Pancreas (tissue), 10 donors: ENCODE results near the gene CAPN14. TPM values are rescaled to one million over a fixed set of nuclear protein-coding genes. Genes with fewer than 3 reads are reported as not detected.

ENCODE experiments used
- ATAC-seq, 4 donors: fragments of 200-7000 bp; cut with Tn5 transposase; one replicate each; pipeline versions ENCODE4 v1.8.0 to v1.9.1; 2020; ENCODE audit warnings: mild to moderate bottlenecking in 4 of 4, moderate library complexity in 4 of 4
- DNase-seq, 6 donors: peaks; one replicate each; pipeline ENCODE4 v3.0.0-alpha.2; 2020
- FAIRE-seq: peaks from 2 replicates; lab custom pipeline; 2012; peaks lifted over from hg19 to GRCh38; lab: Jason Lieb, UNC
- H3K27ac ChIP-seq, 4 donors: fragments of 200-600 bp; sonication (generic); 1 replicate in 3 of 4; 2 replicates in 1 of 4; pipeline versions ENCODE4 v1.5.0 to v1.8.0; 2020
- H3K27me3 ChIP-seq, 4 donors: fragments of 200-600 bp; one replicate each; pipeline ENCODE4 v1.8.0; 2021
- H3K36me3 ChIP-seq, 3 donors: fragments of 200-600 bp; sonication (generic) in 1 of 3; one replicate each; pipeline versions ENCODE4 v1.5.0 to v1.8.0; 2020 to 2021
- H3K4me1 ChIP-seq, 3 donors: fragments of 200-600 bp; one replicate each; pipeline ENCODE4 v1.8.0; 2021
- H3K4me3 ChIP-seq, 4 donors: fragments of 200-600 bp; sonication (generic) in 2 of 4; one replicate each; pipeline versions ENCODE4 v1.5.0 to v1.8.0; 2020 to 2021
- H3K9me3 ChIP-seq, 4 donors: fragments of 200-600 bp; one replicate each; pipeline ENCODE4 v1.8.0; 2021
- WGBS, 2 donors: extraction: QIAGEN DNeasy Blood & Tissue Kit; methylation state at CpG; one replicate each; pipeline ENCODE4 v1.1.7; 2013; 5-methylcytosine and 5-hydroxymethylcytosine counted together
- intact Hi-C, 3 donors: fragments of 100-400 bp; cut with DNase I; formaldehyde crosslinking; loops; one replicate each; pipeline versions ENCODE4 v1.11.1 to v1.14.2; 2022
- polyA plus RNA-seq, 2 donors: library from polyadenylated mRNA; stranded (reverse); fragments of 200-250 nt; gene quantifications; one replicate each; pipeline ENCODE4 v1.2.3, GENCODE V29; 2013
- total RNA-seq, 6 donors: library from RNA; stranded (reverse); fragmentation: NEBNext Ultra II Directional in 4 of 6; extraction: Animal tissue kit (Norgen Biotek cat#: 25700) in 4 of 6; gene quantifications; one replicate each; pipeline versions ENCODE4 v1.2.1 to v1.2.4, GENCODE V29; 2021 to 2023
- TF ChIP-seq, protein P1 (sequence below), 4 donors: fragments of 200-600 bp; sonication (generic) in 3 of 4; IDR thresholded peaks; one replicate each; pipeline versions ENCODE4 v1.5.0 to v1.8.0; 2021; ENCODE audit warnings: antibody characterized with exemption in 4 of 4
- donor health status: healthy with polysubstance abuse.
- donor health status: DM: no; HTN: no; CAD: no; lungs with moderate emphysema.
- donor health status: DM: no; HTN: no; CAD: no.
- donor health status: control.
- donor health status: control.
- donor health status: Bipolar disorder and iron deficiency.
- donor health status: DM: yes; HTN: yes; CAD: no.
- donor health status: DM: no; HTN: no; CAD: no.
- donor health status: DM: no; HTN: no; CAD: no.
- donor health status: DM: yes; HTN: yes; CAD: no.

CAPN14 gene
- total and polyA plus RNA-seq, 8 donors, result 0.06 to 0.08 (median 0.07) TPM; not detected in 5

DNA sequence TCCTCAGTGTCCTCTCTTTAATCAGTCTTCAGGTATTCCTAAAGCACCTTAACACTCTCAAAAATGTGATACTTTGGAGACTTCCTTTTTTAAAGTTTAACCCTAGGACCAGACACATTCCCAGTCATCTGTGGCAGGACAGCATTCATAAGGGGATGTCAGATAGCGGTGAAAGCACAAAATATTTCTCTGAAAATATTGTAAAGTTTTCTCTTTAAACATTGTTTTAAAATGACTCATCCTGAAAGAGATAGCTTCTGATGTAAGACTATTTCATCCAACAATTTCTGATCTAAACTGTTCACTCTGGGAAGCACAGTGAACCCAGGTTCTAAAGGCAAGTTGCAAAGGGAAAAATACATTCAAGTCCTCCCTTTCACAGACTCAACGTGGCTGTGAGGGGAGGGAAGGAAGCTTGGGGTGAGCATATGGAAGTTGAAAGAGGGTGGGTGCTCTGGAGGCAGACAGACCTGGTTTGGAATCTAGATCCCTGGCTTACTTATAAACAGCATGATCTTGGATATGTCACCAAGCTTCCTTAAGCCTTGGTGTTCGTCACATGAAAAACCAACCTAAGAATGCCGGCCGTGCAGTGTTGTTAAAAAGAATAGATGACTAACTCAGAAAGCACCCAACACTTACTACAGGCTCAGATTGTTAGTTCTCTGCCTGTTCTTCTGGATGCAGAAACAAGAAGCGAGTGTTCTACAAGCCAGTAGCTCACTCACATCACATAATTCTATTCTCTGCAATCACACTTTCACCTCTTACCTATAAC is 91.2 kb downstream of the CAPN14 start:
- FAIRE-seq (no peak), DNase-seq (no peak), ATAC-seq (no peak)
- H3K27ac ChIP-seq, result no peak overlapping the region
- TF ChIP-seq, protein P1, sequence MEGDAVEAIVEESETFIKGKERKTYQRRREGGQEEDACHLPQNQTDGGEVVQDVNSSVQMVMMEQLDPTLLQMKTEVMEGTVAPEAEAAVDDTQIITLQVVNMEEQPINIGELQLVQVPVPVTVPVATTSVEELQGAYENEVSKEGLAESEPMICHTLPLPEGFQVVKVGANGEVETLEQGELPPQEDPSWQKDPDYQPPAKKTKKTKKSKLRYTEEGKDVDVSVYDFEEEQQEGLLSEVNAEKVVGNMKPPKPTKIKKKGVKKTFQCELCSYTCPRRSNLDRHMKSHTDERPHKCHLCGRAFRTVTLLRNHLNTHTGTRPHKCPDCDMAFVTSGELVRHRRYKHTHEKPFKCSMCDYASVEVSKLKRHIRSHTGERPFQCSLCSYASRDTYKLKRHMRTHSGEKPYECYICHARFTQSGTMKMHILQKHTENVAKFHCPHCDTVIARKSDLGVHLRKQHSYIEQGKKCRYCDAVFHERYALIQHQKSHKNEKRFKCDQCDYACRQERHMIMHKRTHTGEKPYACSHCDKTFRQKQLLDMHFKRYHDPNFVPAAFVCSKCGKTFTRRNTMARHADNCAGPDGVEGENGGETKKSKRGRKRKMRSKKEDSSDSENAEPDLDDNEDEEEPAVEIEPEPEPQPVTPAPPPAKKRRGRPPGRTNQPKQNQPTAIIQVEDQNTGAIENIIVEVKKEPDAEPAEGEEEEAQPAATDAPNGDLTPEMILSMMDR (IDR thresholded peaks at IDR 0.05), result no peak
- H3K9me3 ChIP-seq, result no peaks in the 10 kb centered on the region
- intact Hi-C loops, result no loop called here
- no peaks in the 10 kb centered on the region for H3K4me1 ChIP-seq
- no peak overlapping the region for H3K4me3 ChIP-seq
- no peaks in the 10 kb centered on the region for H3K27me3 ChIP-seq
- WGBS, 2 donors, result 66 to 75% methylated on average over 6 of the region's 6 CpGs
- no peaks in the 10 kb centered on the region for H3K36me3 ChIP-seq

DNA sequence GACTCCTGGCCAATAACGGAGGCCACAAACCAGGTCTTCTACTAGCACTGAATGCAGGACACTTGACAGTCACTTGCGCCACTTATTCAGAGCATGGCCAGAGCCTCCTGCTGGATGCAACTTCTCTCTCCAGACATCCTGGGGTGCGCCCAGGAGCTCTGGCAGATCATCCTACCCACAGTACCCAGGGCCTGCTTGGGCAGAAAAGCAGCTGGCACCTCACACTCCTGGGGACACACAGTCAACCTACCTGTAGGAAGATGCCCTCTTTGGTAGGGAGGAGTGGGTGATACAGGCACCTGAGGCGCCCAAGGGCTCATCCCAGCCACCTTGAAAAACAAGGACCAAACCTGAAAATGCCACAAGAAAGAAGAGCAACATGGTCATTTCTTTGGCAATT is 92.4 kb downstream of the CAPN14 start:
- no peaks in the 10 kb centered on the region for H3K9me3 ChIP-seq
- intact Hi-C loops, result no loop called here
- no peaks in the 10 kb centered on the region for H3K36me3 ChIP-seq
- DNase-seq (no peak), FAIRE-seq (no peak), ATAC-seq (no peak)
- no peak overlapping the region for H3K27ac ChIP-seq
- TF ChIP-seq, protein P1 (IDR thresholded peaks at IDR 0.05), result no peak
- H3K4me1 ChIP-seq, result no peaks in the 10 kb centered on the region
- H3K27me3 ChIP-seq, result no peaks in the 10 kb centered on the region
- WGBS, 2 donors, result 80 to 88% methylated on average over 4 of the region's 4 CpGs
- H3K4me3 ChIP-seq, result no peak overlapping the region

Other genes starting within 250 kb of the CAPN14 start
- gene GALNT14, start 79.1 kb downstream of the CAPN14 start, total RNA-seq, result 1 to 10 TPM; 1.9 to 3.8 (median 2.4) TPM
- gene GALNT14, start 79.1 kb downstream of the CAPN14 start, polyA plus RNA-seq, result 1 to 10 TPM; 5.1 to 9.1 TPM
- gene EHD3, start 16.6 kb upstream of the CAPN14 start, total RNA-seq, result 1 to 10 TPM in 2 of 6 donors, under 1 TPM in 4; 0.46 to 3.5 (median 0.79) TPM
- gene EHD3, start 16.6 kb upstream of the CAPN14 start, polyA plus RNA-seq, result 1 to 10 TPM in 1 of 2 donors, under 1 TPM in 1; 0.84 to 1.7 TPM
- gene XDH, start 197.2 kb upstream of the CAPN14 start, total RNA-seq, result 1 to 10 TPM in 1 of 6 donors, under 1 TPM in 5; 0.14 to 1.3 (median 0.51) TPM
- gene XDH, start 197.2 kb upstream of the CAPN14 start, polyA plus RNA-seq, result under 1 TPM; 0.27 to 0.66 TPM